Stimulated activated CD4-positive, alpha-beta T cell treated with anti-CD3 and anti-CD28 coated beads, Interleukin-2, amount 100 ng/mL, for 24 hours (primary cell): ENCODE results near the gene STAT5A.
"Not testable (repeated sequence)": the region's sequence is repeated elsewhere in the genome, so short reads cannot be mapped to it uniquely, and the experiment has no call there.

Experiments used
- DNase-seq, 2 donors: peaks; one replicate each; pipeline ENCODE4 v3.0.0-alpha.2; 2020

The STAT5A gene

DNA sequence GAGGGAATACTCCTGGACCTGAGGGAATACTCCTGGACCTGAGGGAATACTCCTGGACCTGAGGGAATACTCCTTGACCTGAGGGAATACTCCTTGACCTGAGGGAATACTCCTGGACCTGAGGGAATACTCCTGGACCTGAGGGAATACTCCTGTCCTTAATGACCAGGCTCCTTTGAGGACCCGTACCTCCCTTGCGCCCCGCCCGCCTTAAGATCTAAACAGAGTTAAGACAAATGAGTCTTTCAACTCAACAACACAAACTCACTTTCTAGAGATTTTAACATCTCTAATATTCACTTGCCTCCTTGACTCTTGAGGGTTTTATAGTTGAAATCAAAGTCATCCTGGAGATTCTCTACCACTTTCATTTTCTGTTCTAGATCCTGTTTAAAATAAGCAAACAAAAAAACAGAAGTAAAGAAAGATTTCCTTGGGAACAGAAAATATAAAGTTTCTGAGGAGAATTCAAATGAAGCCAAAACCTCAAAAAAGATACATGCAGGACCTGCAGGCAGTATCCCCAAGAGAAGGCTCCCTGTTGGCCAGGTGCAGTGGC lies 50.2 kb downstream of the STAT5A start:
- no peak for DNase-seq

DNA sequence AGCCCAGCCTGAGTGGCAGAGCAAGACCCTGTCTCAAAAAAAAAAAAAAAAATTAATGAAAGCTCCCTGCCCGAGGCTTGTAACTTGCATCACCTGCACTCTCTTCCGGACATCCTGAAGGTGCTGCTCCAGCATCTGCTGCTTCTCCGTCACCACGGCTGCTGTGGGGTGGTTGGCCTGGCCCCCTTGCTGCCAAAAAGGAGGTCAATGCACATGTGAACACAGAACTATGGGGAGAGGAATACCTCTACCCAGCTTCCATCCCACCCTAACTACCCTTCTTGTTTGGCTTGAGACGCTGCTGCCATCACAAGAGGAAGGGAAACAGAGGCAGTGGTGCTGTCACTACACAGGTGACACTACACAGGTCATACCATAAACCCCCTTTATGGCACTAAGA lies 50.9 kb downstream of the STAT5A start:
- DNase-seq = no peak

DNA sequence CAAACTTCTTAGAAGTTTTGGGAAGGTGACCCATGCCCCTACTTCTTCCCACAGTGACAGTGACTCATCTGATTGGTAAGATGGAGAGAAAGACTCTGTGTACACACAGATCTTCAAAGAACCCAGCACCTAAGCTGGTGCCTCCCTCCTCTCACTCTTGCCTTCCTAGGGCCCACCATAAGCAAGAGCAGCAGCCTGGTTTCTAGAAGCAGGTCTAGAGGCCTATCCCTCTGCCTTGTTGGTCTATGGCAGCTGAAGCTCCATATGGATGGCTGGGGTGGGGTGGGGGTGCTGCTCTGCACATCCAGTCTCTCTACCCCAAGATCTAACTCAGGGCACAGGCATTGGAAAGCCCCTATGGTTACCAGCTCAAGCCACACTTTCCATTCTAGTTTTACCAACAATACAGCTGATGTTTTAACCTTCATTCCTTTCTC lies 52.4 kb downstream of the STAT5A start:
- DNase-seq = peak; percentile 38 to 55

DNA sequence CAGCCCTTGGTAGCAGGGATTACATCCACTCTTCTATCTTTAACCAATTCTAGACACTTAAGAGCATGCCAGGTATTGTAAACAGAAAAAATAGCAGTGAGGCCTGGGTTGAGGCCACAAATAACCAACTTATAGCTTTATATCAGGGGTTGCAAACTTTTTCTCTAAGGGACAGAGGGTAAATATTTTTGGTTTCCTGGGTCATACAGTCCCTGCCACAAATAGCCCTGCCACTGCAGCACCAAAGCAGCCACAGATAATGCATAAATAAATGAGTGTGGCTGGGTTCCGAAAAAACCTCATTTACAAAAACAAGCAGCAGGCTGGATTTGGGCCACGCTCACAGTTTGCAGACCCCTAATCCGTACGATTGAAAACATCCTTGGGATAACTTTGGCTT lies 53.3 kb downstream of the STAT5A start:
- no peak for DNase-seq

DNA sequence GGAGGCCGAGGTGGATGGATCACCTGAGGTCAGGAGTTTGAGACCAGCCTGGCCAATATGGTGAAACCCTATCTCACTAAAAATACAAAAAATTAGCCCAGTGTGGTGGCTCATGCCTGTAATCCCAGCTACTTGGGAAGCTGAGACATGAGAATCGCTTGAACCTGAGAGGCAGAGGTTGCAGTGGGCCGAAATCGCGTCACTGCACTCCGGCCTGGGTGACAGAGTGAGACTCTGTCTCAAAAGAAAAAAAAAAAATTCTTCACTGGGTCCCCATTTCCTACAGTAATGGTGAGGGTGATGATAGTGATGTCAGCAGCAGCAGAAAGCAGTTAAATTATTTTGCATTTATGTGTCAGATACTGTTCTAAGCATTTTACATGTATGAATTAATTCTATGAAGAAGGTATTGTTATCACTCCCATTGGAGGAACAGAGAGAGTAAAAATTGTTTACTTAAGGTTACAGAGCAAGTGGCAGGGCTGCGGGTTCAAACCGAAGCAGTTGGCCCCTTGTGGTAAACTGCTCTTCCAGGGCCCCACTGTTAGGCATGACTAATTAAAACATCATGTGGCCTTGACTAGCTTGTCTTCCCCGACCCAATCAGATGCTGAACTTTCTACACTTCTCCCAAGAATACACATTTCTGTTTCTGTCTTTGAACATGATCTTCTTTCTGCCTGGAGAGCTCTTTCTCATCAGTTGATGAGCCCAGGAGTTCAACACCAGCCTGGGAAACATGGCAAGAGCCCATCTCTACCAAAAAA lies 54.1 kb downstream of the STAT5A start:
- peak; percentile 42 to 45 for DNase-seq

DNA sequence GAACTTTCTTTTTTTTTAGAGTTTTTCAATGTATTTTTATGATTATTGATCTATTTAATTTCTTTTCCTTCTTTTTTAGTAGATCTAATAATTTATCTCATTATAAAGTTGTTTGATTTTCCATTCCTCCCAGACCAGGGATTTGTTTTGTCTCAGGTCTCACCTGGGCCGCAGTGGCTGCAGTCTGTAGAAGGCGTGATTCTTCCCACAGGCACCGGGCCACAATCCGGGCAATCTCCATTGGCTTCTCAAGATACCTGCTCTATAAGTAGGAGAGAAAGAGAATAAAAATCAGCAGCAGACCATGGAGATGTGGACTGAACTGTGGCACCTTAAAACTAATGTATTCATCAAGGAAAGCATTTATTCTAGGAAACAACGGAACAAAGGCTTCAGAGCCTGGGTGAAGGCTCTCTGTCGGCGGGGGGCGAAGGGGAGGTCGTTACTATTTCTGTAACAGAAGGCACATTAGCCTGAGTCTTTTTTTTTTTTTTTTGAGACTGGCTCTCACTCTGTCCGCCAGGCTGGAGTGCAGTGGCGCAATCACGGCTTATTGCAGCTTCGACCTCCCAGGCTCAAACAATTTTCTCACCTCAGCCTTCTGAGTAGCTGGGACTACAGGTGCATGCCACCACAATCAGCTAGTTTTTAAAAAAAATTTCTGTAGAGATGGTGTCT lies 57.2 kb downstream of the STAT5A start:
- no peak for DNase-seq

DNA sequence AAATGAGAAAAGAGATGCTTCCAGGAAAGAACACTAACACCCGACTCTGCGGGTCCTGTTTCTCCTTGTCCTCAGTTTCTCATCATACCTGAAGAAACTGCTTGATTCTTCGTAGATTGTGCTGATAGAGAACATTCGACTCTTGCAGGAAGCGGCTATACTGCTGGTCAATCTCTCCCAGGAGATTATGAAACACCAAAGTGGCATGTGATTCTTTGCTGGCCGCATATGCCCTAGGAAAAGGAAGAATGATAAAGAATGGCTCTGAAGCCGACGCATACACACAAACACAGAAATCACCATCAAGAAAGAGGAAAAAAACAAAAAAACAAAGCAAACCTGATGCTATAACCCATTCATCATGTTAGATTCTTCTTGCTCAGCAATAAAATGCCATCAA lies 58.2 kb downstream of the STAT5A start:
- DNase-seq = no peak

DNA sequence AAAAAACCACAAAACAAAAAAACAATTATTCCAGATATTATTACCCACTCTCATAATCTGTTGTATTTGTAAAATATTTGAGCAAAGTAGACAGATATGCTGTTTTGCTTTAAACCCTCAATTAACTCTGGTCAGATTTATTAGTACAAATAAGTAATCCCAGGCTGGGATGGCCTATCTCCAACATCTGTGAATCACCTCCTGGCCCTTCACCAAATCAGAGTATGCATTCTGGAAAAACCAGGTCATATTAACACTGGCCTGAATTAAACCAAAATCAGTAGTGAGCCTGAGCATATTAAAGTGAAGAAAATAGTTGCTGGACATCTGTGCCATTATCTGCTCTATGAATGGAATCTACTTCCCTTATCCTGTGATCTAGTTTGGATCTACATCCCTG lies 58.9 kb downstream of the STAT5A start:
- no peak for DNase-seq

DNA sequence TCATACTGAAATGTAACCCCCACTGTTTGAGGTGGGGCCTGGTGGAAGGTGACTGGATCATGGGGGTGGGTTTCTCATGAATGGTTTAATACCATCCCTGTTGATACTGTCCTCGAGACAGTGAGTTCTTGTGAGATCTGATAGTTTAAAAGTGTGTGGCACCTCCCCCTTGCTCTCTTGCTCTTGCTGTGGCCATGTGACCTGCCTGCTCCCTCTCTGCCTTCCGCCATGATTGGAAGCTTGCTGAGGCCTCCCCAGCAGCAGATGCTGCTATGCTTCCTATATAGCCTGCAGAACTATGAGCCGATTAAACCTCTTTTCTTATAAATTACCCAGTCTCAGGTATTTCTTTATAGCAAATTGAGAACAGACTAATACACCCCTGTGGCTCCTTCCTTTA lies 59.3 kb downstream of the STAT5A start:
- no peak for DNase-seq

DNA sequence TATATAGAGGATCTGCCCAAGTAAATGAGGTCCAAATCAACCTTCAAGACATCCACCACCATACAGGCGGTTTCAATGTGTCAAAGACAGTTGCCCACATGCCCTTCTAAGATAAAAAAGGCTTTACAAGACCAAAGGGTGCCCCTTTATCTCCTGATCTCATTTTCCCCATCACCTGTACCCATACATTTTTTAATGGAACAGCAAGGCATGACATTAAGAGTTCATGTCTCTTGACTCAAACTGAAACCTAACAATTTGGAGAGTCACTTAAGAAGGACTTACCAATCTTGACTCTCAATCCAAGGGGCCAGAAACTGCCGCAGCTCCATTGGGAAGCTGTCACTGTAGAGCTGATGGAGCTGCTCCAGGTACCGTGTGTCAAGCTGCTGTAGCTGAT lies 59.8 kb downstream of the STAT5A start:
- DNase-seq = no peak

DNA sequence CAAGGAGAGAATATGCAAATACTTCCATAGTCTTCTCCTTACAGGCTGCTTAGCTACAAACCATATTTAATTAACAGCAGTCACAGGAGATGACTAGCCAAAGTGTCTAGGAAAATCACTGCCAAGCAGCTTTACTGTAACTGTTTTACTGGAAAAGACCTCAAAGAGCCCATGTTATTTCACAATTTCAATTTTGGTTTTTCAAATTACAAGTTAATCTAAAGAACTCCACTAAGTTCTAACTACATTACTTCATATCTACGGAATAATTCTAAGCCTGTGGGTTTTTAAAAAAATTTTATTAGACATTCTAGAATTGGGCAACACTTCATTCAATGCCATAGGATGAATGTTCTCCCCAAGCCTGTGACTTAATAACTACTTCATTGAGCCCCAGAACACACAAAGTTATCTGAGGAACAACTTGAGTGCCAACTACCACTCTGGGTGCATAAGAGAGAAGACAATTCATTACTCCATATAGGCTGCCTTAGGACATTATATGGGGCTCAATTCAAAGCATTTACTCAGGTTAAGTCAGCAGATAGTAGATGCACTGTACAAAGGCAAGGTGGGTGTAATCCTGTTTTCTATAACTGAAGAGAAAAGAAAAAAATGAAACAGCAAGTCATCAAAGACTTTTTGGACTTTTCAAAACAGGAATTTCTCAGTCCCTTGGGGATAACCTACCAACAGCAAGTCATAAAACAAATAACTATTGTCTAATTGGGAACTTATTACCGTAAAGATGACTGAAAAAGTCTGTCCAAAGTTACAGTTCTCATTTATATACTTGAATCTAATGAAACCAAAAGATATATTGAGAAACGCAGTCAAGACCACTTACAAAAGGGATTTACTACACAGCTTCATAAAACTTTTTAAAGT lies 66.9 kb downstream of the STAT5A start:
- DNase-seq = no peak

DNA sequence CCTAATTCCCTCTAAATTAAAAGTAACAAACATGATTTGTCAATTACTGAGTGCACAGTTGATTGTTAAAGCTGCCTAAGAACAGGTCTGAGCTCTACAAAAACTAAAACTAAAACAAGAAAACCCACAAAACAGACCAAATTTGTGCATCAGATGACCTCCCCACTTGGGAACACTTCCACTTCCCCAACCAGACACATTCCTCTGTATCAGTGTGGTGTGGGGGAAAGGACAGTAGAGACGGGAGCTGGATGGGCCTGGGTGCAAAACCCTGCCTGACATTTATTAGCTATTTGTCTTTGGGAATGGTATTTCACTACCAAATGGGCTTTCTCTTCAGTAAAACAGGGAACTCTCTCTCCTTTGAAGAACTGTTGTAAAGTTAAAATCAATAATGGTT lies 70.1 kb downstream of the STAT5A start:
- DNase-seq = no peak

DNA sequence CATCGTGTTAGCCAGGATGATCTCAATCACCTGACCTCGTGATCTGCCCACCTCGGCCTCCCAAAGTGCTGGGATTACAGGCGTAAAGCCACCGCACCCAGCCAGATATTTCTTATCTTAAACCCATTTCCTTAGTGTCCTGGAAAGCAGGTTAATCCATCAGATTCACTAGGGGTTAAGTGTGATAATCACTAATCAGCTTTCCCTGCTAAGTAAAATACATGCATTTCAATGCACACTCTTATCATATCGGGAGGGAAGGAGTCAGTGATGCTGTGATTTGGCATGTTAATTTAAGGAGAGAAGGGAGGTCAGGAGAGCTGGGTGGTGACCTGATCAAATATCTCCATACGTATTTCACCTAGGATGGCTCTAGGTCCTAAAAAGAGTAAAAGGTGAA lies 70.8 kb downstream of the STAT5A start:
- DNase-seq = no peak

DNA sequence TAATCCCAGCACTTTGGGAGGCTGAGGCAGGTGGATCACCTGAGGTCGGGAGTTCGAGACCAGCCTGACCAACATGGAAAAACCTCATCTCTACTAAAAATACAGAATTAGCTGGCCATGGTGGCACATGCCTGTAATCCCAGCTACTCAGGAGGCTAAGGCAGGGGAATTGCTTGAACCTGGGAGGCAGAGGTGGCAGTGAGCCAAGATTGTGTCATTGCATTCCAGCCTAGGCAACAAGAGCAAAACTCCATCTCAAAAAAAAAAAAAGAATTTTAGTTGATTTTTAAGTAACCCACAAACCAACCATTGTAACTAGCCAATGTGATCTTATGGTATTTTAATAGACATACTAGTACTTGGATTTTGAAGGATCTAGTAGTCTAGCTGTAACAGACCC lies 72.1 kb downstream of the STAT5A start:
- not testable (repeated sequence) for DNase-seq
